Right cardiac atrium (tissue), 5 donors: ENCODE measurements around the gene RNF135. TPM values are rescaled to one million over a fixed set of nuclear protein-coding genes. Genes with fewer than 3 reads are reported as not detected.
"Not testable (repeated sequence)": the region's sequence is repeated elsewhere in the genome, so short reads cannot be mapped to it uniquely, and the experiment has no call there.

ENCODE experiments used
- ATAC-seq, 2 donors: fragments of 200-7000 bp; cut with Tn5 transposase; one replicate each; pipeline versions ENCODE4 v1.8.0 to v1.9.1; 2020; ENCODE audit warnings: moderate library complexity in 2 of 2, mild to moderate bottlenecking in 1 of 2
- DNase-seq, 3 donors: peaks; one replicate each; pipeline ENCODE4 v3.0.0-alpha.2; 2020
- H3K27ac ChIP-seq: one replicate; pipeline ENCODE4 v1.5.1; 2013; ENCODE audit warnings: mild to moderate bottlenecking, low read length, control low read depth, moderate library complexity
- H3K27me3 ChIP-seq: one replicate; pipeline ENCODE4 v1.6.1; 2013; ENCODE audit not compliant: control insufficient read depth, insufficient read depth
- H3K4me1 ChIP-seq: one replicate; pipeline ENCODE4 v1.6.1; 2013; ENCODE audit warnings: low read length; ENCODE audit not compliant: control insufficient read depth, insufficient read depth
- H3K4me3 ChIP-seq: one replicate; pipeline ENCODE4 v1.5.1; 2013; ENCODE audit warnings: low read length, control low read depth
- H3K9me3 ChIP-seq: one replicate; pipeline ENCODE4 v1.6.1; 2013; ENCODE audit warnings: low read length; ENCODE audit not compliant: control insufficient read depth
- WGBS: extraction: QIAGEN DNeasy Blood & Tissue Kit; methylation state at CpG from one replicate; pipeline ENCODE4 v1.1.7; 2013; 5-methylcytosine and 5-hydroxymethylcytosine counted together
- intact Hi-C, 4 donors: fragments of 100-400 bp; cut with DNase I; formaldehyde crosslinking; loops; one replicate each; pipeline versions ENCODE4 v1.11.0 to v1.14.0; 2022 to 2023
- polyA plus RNA-seq: library from polyadenylated mRNA; stranded (reverse); fragments of 200-250 nt; gene quantifications from one replicate; pipeline ENCODE4 v1.2.3, GENCODE V29; 2013
- total RNA-seq, 4 donors: library from RNA; stranded (reverse); fragmentation: NEBNext Ultra II Directional; extraction: Animal tissue kit (Norgen Biotek cat#: 25700); gene quantifications; one replicate each; pipeline ENCODE4 v1.2.1, GENCODE V29; 2021
- donor health status: healthy with polysubstance abuse.
- donor health status: DM: no; HTN: yes; CAD: no.
- donor health status: DM: no; HTN: no; CAD: no.
- donor health status: DM: no; HTN: yes; CAD: no; lungs with severe emphysema.
- donor health status: DM: yes; HTN: yes; CAD: no.

RNF135 gene
- total and polyA plus RNA-seq, 5 donors, result 6.6 to 10.4 (median 9.2) TPM

DNA sequence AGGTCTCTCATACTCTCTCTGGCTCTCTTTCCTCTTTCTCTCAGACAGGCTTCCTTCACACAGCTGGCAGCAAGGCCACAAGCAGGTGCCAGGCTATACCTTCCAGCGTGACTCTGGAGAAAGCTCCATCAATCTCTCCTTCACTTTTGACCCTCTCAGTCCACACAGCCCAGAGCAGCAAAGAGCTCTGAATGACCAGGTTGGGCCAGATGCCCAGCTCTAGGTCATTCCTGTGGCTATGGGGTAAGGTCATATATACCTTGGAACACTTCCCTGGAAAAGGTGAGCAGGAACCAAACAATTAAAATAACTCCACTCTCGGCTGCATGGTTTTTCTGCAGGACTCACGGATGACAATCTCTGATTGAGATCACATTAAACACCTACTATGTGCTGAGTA is 40.3 kb upstream of the RNF135 start:
- ATAC-seq (no peak), DNase-seq (no peak)
- no peak overlapping the region for H3K4me3 ChIP-seq
- no peaks in the 10 kb centered on the region for H3K9me3 ChIP-seq
- no peaks in the 10 kb centered on the region for H3K4me1 ChIP-seq
- intact Hi-C loops, result no loop called here
- 86% methylated on average over 3 of the region's 3 CpGs for WGBS
- no peaks in the 10 kb centered on the region for H3K27me3 ChIP-seq
- no peak overlapping the region for H3K27ac ChIP-seq

DNA sequence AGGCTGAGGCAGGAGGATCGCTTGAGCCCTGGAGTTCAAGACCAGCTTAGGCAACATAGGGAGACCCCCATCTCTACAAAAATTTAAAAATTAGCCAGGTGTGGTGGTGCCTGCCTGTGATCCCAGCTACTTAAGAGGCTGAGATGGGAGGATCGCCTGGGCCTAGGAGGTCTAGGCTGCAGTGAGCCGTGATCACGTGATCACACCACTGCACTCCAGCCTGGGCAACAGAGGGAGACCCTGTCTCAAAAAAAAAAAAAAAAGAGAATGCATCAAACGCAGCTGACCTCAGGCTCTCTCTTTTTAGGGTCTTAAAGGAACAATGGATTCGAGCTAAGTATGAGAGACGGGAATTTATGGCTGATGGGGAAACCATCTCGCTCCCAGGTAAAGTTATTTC is 39.3 kb upstream of the RNF135 start:
- H3K27ac ChIP-seq, H3K4me3 ChIP-seq, DNase-seq, H3K9me3 ChIP-seq, intact Hi-C loops, H3K27me3 ChIP-seq, ATAC-seq, H3K4me1 ChIP-seq: not testable (repeated sequence)
- 85% methylated on average over 8 of the region's 8 CpGs for WGBS

DNA sequence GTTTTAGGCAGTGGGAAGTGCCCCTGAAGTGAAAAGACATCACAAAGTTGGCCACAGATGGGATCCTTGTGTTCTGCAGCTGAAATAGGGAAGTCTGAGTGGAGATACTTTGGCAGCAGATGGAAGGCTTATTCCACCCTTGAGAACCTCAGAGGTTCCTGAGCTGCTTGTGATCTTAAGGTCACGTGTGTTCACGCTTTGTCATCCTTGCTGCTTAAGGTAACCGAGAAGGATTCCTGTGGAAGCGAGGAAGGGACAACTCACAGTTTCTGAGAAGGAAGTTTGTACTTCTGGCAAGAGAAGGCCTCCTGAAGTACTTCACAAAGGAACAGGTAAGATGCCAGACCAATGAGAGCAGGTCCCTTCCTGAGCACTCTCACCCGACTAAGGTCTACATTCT is 36.9 kb upstream of the RNF135 start:
- DNase-seq (no peak), ATAC-seq (no peak)
- intact Hi-C loops, result no loop called here
- Histone ChIP-seq H3K4me1 (no peaks in the 10 kb centered on the region), H3K27me3 (no peaks in the 10 kb centered on the region), H3K4me3 (no peak overlapping the region), H3K9me3 (no peaks in the 10 kb centered on the region), H3K27ac (no peak overlapping the region)
- 69% methylated on average over 5 of the region's 5 CpGs for WGBS

DNA sequence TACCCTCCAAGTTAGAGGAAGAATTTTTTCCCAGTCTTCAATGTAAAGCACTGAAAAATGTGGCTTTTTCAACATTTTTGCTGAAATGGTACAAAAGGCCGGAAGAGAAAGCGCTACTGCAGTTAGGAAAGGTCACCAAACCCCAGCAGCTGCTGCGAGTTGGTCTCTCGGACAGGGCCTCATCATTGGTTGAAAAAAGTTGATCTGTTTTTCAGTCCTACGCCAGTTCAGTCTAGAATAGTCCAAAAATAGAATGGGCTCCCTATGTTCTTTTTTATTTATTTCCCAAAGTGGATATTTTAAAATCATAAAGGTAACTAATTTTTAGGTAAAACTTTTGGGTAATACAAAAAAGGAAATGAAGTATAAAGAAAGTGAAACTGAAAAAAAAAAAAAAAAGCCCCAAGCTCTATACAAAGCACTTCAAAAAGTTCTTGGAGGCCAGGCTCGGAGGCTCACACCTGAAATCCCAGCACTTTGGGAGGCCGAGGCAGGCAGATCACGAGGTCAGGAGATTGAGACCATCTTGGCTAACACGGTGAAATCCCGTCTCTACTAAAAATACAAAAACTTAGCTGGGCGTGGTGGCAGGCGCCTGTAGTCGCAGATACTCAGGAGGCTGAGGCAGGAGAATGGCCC is 31.7 kb upstream of the RNF135 start:
- Histone ChIP-seq H3K9me3 (no peaks in the 10 kb centered on the region), H3K4me1 (no peaks in the 10 kb centered on the region), H3K4me3 (no peak overlapping the region), H3K27ac (no peak overlapping the region), H3K27me3 (no peaks in the 10 kb centered on the region)
- no peak for DNase-seq
- WGBS, result 80% methylated on average over 13 of the region's 13 CpGs
- no peak for ATAC-seq
- intact Hi-C loops, result no loop called here

DNA sequence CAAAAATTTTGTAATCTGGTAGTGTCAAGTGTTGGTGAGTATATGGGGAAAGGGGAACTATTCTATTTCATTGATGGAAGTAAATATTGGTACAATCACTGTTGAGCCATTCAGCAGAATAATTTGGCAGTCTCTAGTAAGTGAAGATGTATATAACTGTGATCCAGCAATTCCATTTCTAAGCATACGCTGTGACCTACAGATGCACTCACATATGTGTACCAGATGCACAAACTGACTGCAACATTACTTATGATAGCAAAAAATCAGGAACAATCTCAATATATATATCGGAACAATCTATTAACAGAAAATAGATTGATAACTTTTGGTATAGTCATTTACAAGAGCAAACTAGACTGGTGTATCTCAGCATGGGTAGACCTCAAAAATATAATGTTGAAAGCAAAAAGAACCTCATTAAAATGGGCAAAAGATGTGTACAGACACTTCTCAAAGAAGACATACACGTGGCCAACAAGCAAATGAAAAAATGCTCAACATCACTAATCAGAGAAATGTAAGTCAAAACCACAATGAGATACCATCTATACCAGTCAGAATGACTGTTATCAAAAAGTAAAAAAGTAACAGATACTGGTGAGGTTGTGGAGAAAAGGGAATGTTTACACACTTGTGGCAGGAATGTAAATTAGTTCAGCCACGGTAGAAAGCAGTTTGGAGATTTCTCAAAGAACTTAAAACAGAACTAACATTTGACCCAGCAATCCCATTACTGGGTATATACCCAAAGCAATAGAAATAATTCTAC is 28.3 kb upstream of the RNF135 start:
- no peak overlapping the region for H3K27ac ChIP-seq
- WGBS, result 64% methylated on average over 4 of the region's 4 CpGs
- no peak for ATAC-seq
- no peaks in the 10 kb centered on the region for H3K4me1 ChIP-seq
- no peak for DNase-seq
- no peaks in the 10 kb centered on the region for H3K27me3 ChIP-seq
- intact Hi-C loops, result no loop called here
- no peaks in the 10 kb centered on the region for H3K9me3 ChIP-seq
- H3K4me3 ChIP-seq, result no peak overlapping the region

DNA sequence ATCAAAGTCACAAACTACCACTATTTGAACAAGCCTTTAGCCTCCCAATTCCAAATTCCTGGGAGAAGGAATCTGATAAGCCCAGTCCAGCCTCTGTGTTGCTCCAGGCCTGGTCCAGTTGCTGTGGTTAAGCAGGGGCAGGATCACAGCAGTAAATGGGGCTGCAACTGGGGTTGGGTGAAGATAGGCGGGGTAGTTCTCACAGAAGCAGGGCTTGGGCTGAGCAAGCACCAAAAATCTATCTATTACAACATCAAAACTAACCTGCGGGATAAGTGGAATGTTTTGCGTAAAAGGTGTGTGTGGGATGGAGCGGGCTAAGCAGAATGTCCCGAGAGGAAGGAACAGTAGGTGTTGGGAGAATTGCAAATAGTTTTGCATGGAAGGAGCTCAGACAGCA is 23.0 kb upstream of the RNF135 start:
- 97% methylated on average over 5 of the region's 5 CpGs for WGBS
- Histone ChIP-seq H3K27ac (no peak overlapping the region), H3K9me3 (no peaks in the 10 kb centered on the region), H3K4me1 (no peaks in the 10 kb centered on the region), H3K4me3 (no peak overlapping the region), H3K27me3 (no peaks in the 10 kb centered on the region)
- intact Hi-C loops, result no loop called here
- ATAC-seq (no peak), DNase-seq (no peak)

DNA sequence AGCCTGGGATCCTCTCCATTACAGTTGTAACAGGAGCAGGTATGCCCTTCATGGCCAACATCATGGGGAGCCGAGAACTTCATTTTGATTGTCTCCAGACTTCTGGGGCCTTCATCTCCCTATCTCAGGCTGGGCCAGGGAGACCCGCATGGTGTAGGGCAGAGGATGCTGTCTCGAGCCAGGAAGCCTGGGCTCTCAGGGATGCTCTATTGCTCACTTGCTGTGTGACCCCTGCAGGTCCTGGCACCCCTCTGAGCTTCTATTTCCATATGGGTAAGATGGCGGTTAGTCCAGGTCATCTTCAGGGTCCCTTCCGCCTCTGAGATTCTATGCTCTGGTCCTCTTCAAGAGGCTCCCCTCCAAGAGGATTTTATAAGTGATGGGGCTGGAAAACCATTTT is 20.6 kb upstream of the RNF135 start:
- DNase-seq (peak in 1 of 3 donors; percentile 47), ATAC-seq (no peak)
- Histone ChIP-seq H3K27me3 (no peaks in the 10 kb centered on the region), H3K4me1 (no peaks in the 10 kb centered on the region), H3K27ac (no peak overlapping the region), H3K9me3 (no peaks in the 10 kb centered on the region), H3K4me3 (no peak overlapping the region)
- intact Hi-C loops, result no loop called here
- 94% methylated on average over 5 of the region's 5 CpGs for WGBS

DNA sequence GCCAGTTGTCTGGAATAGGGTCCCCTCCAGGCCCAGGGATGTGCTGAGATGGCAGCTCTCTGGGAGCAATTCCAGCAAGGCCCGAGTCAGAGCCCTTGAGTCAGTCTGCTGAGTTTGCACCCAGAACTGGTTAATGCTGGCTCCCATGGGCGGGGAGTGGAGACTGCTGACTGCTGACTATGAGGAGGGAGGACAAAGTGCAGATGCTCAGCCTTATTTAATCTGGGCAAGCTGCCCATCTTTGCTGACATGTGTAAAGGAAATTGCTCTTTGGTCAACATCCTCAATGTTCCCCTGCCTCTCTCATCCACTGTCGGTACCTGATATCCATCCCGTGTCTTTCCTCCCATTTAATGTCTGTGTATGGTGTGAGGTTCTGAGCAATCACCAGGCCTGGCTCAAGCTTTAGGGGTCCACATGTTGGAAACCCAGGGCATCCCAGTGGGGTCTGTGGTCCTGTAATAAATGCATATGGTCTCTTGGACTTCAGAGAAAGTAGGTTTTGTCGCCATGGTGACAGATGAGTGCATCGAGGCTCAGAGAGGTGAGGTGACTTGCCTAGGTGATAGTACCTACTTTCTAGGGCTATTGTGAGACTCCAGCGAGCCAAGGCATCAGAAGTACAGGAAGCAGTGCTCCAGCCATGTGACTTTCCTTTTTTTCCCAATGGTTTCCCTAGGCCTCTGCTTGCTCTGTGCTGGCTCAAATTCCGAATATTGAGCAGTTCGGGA is 20.0 kb upstream of the RNF135 start:
- ATAC-seq, result peak; percentile 68 to 80
- Histone ChIP-seq H3K9me3 (no peaks in the 10 kb centered on the region), H3K27ac (no peak overlapping the region), H3K4me1 (no peaks in the 10 kb centered on the region), H3K27me3 (no peaks in the 10 kb centered on the region), H3K4me3 (no peak overlapping the region)
- DNase-seq, result peak; percentile 67 to 82 (median 81)
- intact Hi-C loops, result no loop called here
- WGBS, result 56% methylated on average over 9 of the region's 9 CpGs

DNA sequence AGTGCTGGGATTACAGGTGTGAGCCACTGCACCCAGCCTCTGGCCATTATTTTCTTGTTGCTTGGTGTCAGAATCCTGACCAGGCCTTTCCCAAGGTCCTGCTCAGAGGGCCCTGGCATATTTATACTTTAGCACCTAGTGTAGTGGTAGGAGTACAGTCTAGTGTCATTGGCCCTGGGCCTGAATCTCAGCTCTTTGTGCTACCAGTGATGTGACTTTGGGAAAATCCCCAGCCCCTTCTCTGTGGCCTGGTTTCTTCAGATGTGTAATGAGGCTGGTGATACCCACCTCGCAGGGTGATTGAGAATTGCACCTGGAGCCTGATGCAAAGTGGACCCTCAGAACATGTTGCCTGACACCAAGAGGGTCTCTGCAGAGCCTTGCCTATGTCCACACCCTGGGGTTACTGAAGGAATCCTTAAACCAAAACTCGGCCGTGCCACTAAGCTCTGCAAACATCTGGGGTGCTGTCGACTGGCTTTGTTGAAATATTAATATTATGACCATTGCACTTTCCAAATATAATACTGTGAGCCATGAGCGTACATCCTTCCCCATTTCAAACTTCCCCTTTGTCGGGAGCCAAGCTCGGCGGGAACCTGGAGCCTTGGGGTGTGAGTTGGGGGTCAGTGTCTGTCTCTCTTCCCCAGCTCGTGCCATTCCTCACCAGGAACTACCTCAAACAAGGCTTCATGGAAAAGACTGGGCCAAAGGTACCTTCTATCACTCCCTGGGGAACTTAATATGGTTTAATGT is 18.0 kb upstream of the RNF135 start:
- no peaks in the 10 kb centered on the region for H3K9me3 ChIP-seq
- WGBS, result 81% methylated on average over 9 of the region's 9 CpGs
- peak in 1 of 2 donors; percentile 54 for ATAC-seq
- intact Hi-C loops, result no loop called here
- H3K27ac ChIP-seq, result no peak overlapping the region
- no peak overlapping the region for H3K4me3 ChIP-seq
- H3K27me3 ChIP-seq, result no peaks in the 10 kb centered on the region
- no peaks in the 10 kb centered on the region for H3K4me1 ChIP-seq
- peak in 2 of 3 donors; percentile 62 to 72 for DNase-seq

DNA sequence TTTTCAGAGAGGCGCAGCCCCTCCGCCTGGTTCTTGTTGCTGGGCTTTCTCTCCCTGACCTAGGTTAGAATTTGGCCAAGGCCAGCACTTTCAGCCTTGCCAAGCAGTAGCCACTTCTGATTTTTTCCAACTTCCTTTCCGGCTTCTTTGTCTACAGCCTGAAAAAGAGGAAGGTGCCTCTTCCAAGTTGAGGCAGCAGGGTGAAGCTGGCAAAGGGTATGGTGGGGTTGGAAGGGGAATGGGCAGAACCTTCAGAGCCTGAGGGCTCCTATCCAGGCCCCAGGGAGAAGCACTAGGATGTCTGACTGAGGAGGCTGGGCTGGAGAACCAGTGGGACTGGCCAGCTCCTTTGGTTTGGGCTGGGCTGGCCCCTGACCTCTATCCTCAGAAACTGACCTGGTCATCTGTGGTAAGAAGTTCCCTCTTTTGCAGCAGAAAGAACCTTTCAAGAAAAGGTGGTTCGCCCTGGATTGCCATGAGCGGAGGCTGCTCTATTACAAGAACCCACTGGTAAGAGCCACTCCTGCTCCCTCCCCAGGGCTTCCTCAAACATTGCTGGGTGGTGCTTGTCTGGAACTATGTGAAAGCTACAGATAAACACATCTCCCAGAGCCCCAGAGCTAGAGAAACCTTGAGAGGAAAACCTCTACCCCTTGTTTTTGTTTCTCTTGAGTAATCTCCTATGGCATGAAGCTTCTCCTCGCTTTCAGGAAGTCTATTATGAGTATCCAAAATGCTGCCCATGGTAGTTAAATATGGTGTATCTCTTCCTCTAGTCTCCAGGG is 16.6 kb upstream of the RNF135 start:
- intact Hi-C loops, result no loop called here
- DNase-seq (peak in 2 of 3 donors; percentile 57 to 64), ATAC-seq (peak; percentile 17 to 39)
- no peaks in the 10 kb centered on the region for H3K4me1 ChIP-seq
- no peaks in the 10 kb centered on the region for H3K9me3 ChIP-seq
- no peaks in the 10 kb centered on the region for H3K27me3 ChIP-seq
- WGBS, result 75% methylated on average over 6 of the region's 6 CpGs
- H3K27ac ChIP-seq, result peak overlapping the region; percentile 69
- no peak overlapping the region for H3K4me3 ChIP-seq
